Left lung (tissue), 10 donors: ENCODE data around the gene CAMSAP1. TPM values are rescaled to one million over a fixed set of nuclear protein-coding genes. Genes with fewer than 3 reads are reported as not detected.

Experiments
- ATAC-seq: fragments of 200-7000 bp; cut with Tn5 transposase; one replicate; pipeline ENCODE4 v1.9.1; 2020; ENCODE audit warnings: moderate library complexity
- DNase-seq, 4 donors: peaks; one replicate each; pipeline ENCODE4 v3.0.0-alpha.2; 2013 to 2020
- H3K27ac ChIP-seq, 2 donors: fragments of 200-600 bp; sonication (generic) in 1 of 2; one replicate each; pipeline versions ENCODE4 v1.5.0 to v1.8.0; 2020 to 2021
- H3K27me3 ChIP-seq, 2 donors: fragments of 200-600 bp; sonication (generic) in 1 of 2; one replicate each; pipeline versions ENCODE4 v1.5.0 to v1.8.0; 2020 to 2021
- H3K36me3 ChIP-seq, 2 donors: fragments of 200-600 bp; sonication (generic) in 1 of 2; one replicate each; pipeline versions ENCODE4 v1.5.0 to v1.8.0; 2020 to 2021
- H3K4me1 ChIP-seq, 2 donors: fragments of 200-600 bp; one replicate each; pipeline ENCODE4 v1.8.0; 2021
- H3K4me3 ChIP-seq, 2 donors: fragments of 200-600 bp; sonication (generic) in 1 of 2; one replicate each; pipeline versions ENCODE4 v1.5.0 to v1.8.0; 2020 to 2021; ENCODE audit warnings: mild to moderate bottlenecking in 1 of 2
- H3K9me3 ChIP-seq, 2 donors: fragments of 200-600 bp; sonication (generic) in 1 of 2; one replicate each; pipeline versions ENCODE4 v1.5.0 to v1.8.0; 2020 to 2021
- intact Hi-C, 2 donors: fragments of 100-400 bp; cut with DNase I; formaldehyde crosslinking; loops; one replicate each; pipeline versions ENCODE4 v1.11.2 to v1.14.2; 2022
- polyA plus RNA-seq, 6 donors: library from polyadenylated mRNA; unstranded; fragments of 120-200 nt; gene quantifications; one replicate each; pipeline ENCODE4 v1.2.1, GENCODE V29; 2013; ENCODE audit not compliant: insufficient read length in 6 of 6
- total RNA-seq, 2 donors: library from RNA; stranded (reverse); fragmentation: NEBNext Ultra II Directional; extraction: Animal tissue kit (Norgen Biotek cat#: 25700); gene quantifications; one replicate each; pipeline ENCODE4 v1.2.1, GENCODE V29; 2021
- TF ChIP-seq, protein P1 (sequence below), 2 donors: fragments of 200-600 bp; sonication (generic) in 1 of 2; IDR thresholded peaks; one replicate each; pipeline versions ENCODE4 v1.5.0 to v1.8.0; 2021; ENCODE audit warnings: antibody characterized with exemption in 2 of 2
- donor health status: DM: no; HTN: yes; CAD: no.
- donor health status: DM: no; HTN: no; CAD: no.

The CAMSAP1 gene
- total and polyA plus RNA-seq, 8 donors = 20.4 to 27.0 (median 24.0) TPM

DNA sequence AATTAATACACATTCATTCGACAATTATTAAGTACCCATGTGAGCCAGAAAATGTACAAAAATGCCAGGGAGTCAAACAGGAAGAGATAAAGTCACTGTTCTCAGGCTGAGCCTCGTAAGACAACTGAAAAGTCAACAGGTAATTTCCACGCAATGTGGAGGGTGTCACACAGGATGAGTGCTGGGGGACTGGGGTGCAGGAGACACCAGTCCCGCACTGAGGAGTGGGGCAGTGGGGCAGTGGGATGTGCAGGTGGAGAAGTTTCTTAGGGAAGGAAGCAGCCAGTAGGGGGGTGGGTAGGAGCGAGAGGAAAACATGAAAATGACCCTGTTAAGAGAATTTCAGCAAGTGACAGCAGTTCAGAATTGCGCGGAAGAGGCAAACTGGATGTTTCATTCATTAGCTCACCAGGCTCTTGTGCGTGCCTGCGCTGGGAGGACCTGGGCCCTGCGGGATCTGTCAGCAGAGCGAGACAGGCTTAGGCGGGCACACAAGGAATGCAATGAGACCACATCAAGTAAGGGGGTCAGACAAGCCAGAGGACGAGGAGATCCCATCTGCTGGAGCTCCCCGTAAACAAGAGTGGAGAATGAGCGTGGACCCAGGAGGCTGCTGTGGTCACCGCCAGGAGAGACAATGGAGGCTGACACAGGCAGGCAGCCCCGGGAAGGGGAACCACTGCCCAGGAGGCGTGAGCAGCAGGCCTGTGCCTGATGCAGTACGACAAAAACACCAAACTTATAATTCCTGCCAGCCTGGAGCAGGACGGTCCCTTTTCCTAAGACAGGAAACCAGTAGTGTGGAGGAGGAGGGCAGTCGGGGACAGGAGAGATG is 21.0 kb downstream of the CAMSAP1 start:
- intact Hi-C loops = no loop called here
- peaks cover 12 to 65% of the 10 kb centered on the region in 2 donors for H3K4me1 ChIP-seq
- H3K9me3 ChIP-seq = no peaks in the 10 kb centered on the region
- TF ChIP-seq, protein P1, sequence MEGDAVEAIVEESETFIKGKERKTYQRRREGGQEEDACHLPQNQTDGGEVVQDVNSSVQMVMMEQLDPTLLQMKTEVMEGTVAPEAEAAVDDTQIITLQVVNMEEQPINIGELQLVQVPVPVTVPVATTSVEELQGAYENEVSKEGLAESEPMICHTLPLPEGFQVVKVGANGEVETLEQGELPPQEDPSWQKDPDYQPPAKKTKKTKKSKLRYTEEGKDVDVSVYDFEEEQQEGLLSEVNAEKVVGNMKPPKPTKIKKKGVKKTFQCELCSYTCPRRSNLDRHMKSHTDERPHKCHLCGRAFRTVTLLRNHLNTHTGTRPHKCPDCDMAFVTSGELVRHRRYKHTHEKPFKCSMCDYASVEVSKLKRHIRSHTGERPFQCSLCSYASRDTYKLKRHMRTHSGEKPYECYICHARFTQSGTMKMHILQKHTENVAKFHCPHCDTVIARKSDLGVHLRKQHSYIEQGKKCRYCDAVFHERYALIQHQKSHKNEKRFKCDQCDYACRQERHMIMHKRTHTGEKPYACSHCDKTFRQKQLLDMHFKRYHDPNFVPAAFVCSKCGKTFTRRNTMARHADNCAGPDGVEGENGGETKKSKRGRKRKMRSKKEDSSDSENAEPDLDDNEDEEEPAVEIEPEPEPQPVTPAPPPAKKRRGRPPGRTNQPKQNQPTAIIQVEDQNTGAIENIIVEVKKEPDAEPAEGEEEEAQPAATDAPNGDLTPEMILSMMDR (IDR thresholded peaks at IDR 0.05) = no peak
- no peak overlapping the region for H3K4me3 ChIP-seq
- peaks cover 0 to 11% of the 10 kb centered on the region in 2 donors for H3K36me3 ChIP-seq
- no peak for DNase-seq
- no peaks in the 10 kb centered on the region for H3K27me3 ChIP-seq
- ATAC-seq = no peak
- no peak overlapping the region for H3K27ac ChIP-seq

- no peaks in the 10 kb centered on the region for H3K9me3 ChIP-seq
- TF ChIP-seq, protein P1 (IDR thresholded peaks at IDR 0.05) = no peak
- intact Hi-C loops = no loop called here
- no peaks in the 10 kb centered on the region for H3K27me3 ChIP-seq
- H3K36me3 ChIP-seq = peaks cover 0 to 15% of the 10 kb centered on the region in 2 donors
- no peak for ATAC-seq
- no peak overlapping the region for H3K27ac ChIP-seq
- DNase-seq = no peak
- peaks cover 12 to 56% of the 10 kb centered on the region in 2 donors for H3K4me1 ChIP-seq
- no peak overlapping the region for H3K4me3 ChIP-seq
These were observed 22.1 kb downstream of the CAMSAP1 start for GRCh38 chr9:135885100-135885853.

GRCh38 chr9:135884328-135885035 is 22.9 kb downstream of the CAMSAP1 start:
- TF ChIP-seq, protein P1 (IDR thresholded peaks at IDR 0.05) = no peak

DNA sequence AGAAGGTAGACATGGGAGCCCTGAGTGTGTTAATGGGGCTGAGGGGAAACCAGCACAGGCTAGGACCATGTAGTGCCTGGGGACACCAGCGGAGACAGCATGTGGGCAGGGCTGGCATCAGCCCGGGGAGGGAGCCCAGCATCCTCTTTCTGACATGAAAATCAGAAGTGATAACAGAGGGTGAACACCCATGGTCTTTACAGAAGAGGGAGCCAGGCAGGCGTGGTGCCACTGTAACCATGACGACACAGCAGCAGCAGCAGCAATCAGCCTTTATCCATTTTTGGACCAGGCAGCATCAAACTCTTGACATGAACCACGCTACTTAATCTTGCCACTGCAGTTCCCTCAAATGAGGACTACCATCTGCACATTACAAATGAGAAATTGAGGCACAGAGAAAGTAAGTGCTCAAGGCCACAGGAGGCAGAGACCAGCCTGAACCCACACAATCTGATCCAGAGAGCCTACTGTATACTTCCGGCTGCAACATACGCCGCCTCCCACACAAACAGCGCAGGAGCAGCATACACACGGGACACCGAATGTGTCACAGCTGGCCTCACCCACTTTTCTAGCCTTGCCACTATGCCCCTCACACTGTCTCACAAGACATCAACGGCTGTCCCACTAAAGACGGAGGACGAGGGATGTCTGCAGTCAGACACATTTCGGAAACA is 23.8 kb downstream of the CAMSAP1 start:
- intact Hi-C loops = no loop called here
- no peak overlapping the region for H3K4me3 ChIP-seq
- TF ChIP-seq, protein P1 (IDR thresholded peaks at IDR 0.05) = no peak
- H3K27me3 ChIP-seq = no peaks in the 10 kb centered on the region
- peaks cover 12 to 42% of the 10 kb centered on the region in 2 donors for H3K4me1 ChIP-seq
- DNase-seq (no peak), ATAC-seq (no peak)
- H3K36me3 ChIP-seq = peaks cover 0 to 15% of the 10 kb centered on the region in 2 donors
- H3K9me3 ChIP-seq = no peaks in the 10 kb centered on the region
- no peak overlapping the region for H3K27ac ChIP-seq

More at GRCh38 chr9:135884328-135885035, 22.9 kb downstream of the CAMSAP1 start:
- no peak overlapping the region for H3K27ac ChIP-seq
- H3K9me3 ChIP-seq = no peaks in the 10 kb centered on the region
- H3K27me3 ChIP-seq = no peaks in the 10 kb centered on the region
- H3K4me3 ChIP-seq = no peak overlapping the region
- H3K36me3 ChIP-seq = peaks cover 0 to 15% of the 10 kb centered on the region in 2 donors
- no peak for DNase-seq
- intact Hi-C loops = no loop called here
- no peak for ATAC-seq
- H3K4me1 ChIP-seq = peaks cover 12 to 49% of the 10 kb centered on the region in 2 donors
